Activated T-cell treated with anti-CD3 and anti-CD28 coated beads for 48 hours (primary cell): ENCODE measurements around the gene CPT1A.

Source experiments
- DNase-seq: peaks from one replicate; pipeline ENCODE4 v3.0.0-alpha.2; 2020; ENCODE audit warnings: low read depth

The CPT1A gene

GRCh38 chr11:68757711-68758110 lies 84.0 kb downstream of the CPT1A start:
- no peak for DNase-seq

- DNase-seq = no peak
Observed at GRCh38 chr11:68756171-68756766, 85.4 kb downstream of the CPT1A start.

DNA sequence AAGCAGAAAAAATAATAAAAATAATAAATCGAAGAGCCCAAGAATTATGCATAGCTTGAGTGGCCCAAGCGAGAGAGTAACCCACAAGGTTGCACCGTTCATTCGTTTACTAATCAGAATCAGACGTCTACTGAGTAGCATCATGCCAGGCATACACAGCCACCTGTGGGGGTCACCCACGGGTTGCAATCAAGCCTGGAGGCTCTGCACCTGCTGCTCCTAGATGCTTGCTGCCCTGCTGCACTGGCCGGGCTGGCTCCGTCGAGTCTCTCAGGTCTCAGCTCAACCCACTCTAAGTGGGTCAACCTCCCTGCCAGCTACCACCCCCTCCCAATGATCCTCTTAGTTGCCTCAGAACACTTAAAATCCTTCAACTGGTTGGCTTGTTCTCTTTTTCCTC lies 88.4 kb downstream of the CPT1A start:
- no peak for DNase-seq

GRCh38 chr11:68751331-68751856 lies 90.3 kb downstream of the CPT1A start, which contains the start of gene TESMIN:
TESMIN (minus strand) TSS chr11:68751520; CDS start chr11:68750660, 860 bp downstream.
- DNase-seq = peak; percentile 86

DNA sequence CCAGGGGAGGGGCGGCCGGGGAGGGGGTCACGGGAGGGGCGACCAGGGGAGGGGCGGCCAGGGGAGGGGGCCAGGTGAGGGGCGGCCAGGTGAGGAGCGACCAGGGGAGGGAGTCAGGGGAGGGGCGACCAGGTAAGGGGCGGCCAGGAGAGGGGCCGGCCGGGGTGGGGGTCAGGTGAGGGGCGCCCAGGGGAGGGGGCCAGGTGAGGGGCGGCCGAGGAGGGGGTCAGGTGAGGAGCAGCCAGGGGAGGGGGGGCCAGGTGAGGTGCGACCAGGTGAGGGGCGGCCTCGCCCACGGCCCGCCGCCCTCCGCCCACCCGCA lies 90.8 kb downstream of the CPT1A start:
- DNase-seq = no peak

GRCh38 chr11:68750195-68751003 lies 91.3 kb downstream of the CPT1A start:
- DNase-seq = no peak

- no peak for DNase-seq
Observed at GRCh38 chr11:68749229-68750123, 92.2 kb downstream of the CPT1A start.

GRCh38 chr11:68748061-68748460 lies 93.7 kb downstream of the CPT1A start:
- DNase-seq = no peak

- no peak for DNase-seq
Observed at GRCh38 chr11:68743539-68743938, 98.2 kb downstream of the CPT1A start.

- no peak for DNase-seq
Observed at GRCh38 chr11:68741463-68741862, 100.3 kb downstream of the CPT1A start.

GRCh38 chr11:68735646-68736045 lies 106.1 kb downstream of the CPT1A start:
- no peak for DNase-seq

GRCh38 chr11:68735125-68735524 lies 106.6 kb downstream of the CPT1A start:
- DNase-seq = no peak

DNA sequence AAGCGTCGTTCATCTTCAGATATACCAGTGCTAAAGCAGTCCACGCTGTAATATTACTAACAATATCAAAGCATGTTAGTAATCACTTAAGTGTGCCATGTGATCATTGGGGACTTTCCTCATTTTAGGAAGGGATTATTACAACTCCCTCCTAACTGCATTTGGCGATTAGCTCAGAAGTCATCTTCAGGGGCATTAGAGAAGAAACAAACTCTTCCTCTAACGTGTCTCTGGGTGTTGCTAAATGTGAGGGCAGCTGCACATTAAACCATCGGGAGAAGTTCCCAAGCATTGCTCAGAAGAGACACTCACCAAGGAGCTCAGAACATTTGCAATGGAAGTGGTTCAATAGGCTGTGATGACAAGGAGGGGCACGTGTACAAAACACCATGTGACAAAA lies 107.6 kb downstream of the CPT1A start:
- no peak for DNase-seq

GRCh38 chr11:68727783-68728182 lies 113.9 kb downstream of the CPT1A start:
- DNase-seq = no peak

GRCh38 chr11:68724293-68724692 lies 117.4 kb downstream of the CPT1A start:
- DNase-seq = no peak

DNA sequence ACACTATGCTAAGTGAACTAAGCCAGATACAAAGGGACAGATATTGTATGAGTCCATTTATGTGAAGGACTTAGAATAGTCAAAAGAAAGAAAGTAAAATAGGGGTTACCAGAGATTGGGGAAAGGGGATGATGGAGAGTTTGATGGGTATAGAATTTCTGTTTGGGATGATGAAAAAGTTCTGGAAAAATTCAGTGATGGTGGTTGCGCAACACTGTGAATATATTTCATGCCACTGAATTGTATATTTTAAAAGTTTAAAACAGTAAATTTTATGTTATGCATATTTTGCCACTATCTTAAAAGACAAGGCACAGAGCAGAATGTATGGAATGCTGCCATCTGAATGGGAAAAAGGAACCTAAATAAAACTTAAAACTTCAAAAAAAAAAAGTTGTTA lies 119.6 kb downstream of the CPT1A start:
- DNase-seq = no peak

DNA sequence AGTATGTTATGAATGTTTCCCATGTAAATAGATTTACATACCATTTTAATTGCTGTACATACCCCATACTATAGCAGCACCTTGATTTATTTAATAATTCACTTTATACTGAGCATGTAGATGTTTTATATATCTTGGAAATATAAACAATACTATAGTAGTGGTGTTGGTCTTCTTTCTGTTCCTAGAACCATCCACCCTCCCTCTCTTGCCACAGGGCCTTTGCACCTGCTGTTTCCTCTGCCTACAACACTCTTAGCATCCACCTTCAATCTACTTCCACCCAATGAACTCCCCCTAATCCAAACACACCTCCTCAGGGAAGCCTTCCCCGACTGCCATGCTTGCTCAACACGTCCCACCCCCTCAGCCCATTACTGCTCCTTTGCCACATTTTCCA lies 120.6 kb downstream of the CPT1A start:
- DNase-seq = no peak

GRCh38 chr11:68715456-68716122 lies 126.1 kb downstream of the CPT1A start:
- DNase-seq = no peak

DNA sequence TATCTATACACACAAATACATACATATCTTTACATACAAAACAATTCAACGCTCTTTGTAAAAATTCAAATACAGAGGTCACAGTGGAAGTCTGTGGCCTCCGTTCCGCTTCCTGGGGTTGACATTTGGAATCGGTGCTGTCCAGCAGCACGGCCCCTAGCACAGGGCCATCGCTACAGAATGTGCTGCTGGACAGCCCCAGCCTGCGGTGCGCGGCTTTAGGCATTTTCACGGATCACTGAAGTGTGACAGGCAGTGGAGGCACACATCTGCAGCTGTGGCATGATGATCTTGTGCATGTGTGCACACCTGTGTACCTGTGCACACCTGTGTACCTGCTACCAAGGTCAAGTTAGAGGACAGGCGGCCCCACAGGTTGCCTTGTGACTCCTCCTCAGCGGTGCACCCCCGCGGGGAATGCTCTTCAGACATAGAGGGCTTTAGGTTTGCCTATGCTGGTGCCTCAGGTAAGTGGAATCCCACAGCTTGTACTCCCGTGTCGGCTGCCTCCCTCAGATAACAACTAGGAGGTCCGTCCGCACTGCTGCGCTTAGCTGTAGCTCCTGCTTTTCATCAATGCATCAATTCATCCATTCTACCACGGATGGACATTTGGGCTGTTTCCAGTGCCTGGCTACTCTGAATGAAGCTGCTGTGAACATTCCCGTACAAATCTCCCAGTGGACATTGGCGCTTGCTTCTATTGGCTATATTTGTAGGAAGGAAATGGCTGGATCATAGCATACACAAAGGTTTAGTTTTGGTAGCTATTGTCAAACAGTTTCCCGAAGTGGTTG lies 127.5 kb downstream of the CPT1A start:
- no peak for DNase-seq

GRCh38 chr11:68711114-68711513 lies 130.6 kb downstream of the CPT1A start:
- DNase-seq = no peak

- no peak for DNase-seq
Observed at GRCh38 chr11:68710409-68710808, 131.3 kb downstream of the CPT1A start.
